NK-92 treated with Interleukin-12 subunit alpha and Interleukin-12 subunit beta, amount 100 ng/mL, for 24 hours (cell line): ENCODE data around the gene GALNT7.
"Not testable (repeated sequence)": the region's sequence is repeated elsewhere in the genome, so short reads cannot be mapped to it uniquely, and the experiment has no call there.

Source experiments
- DNase-seq: peaks from one replicate; lab custom pipeline; 2025; lab: John Stamatoyannopoulos, UW

Gene GALNT7

DNA sequence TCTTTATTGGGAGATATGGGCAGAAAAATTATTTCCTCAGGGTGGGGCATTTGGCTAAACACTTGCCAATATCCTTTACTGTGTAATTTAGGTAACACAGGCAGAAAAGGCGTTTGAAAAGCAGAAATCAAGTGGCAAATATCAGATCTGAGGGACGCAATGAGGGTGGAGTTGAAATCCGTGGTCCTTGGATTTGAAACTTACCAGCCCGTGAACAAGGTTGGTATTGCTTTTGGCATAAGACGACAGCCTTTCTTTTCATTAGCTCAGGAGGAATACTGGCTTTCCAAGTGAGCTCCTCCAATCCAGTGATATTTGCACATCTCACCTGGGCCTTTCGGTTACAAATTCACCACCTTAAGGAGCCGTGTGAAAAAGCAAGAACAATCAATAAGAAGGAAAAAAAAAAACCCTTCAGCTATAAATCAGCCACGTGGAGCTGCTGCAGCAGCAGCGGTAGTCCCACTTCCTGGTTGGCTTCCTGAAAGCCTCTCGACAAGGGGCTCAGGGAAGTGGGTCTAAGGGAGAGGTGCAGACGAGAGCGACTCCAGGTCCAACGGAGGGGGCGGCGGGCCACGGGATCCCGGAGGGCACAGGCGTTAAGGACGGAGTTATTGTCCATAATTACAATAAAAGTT, 734 bp upstream of the GALNT7 start:
- peak; percentile 30 for DNase-seq

DNA sequence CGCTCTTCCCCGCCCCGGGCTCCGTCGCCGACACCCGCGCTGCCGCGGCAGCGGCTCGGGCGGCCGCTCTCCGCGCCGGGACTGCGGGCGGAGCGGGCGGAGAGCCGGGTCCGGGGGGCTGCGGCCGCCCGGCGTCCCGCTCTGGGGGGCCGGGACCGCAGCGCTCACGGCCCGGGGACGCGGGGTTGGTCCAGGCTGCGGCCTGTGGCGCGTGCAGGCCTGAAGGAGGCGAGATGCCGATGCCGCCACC, 492 bp downstream of the GALNT7 start:
- DNase-seq = no peak

DNA sequence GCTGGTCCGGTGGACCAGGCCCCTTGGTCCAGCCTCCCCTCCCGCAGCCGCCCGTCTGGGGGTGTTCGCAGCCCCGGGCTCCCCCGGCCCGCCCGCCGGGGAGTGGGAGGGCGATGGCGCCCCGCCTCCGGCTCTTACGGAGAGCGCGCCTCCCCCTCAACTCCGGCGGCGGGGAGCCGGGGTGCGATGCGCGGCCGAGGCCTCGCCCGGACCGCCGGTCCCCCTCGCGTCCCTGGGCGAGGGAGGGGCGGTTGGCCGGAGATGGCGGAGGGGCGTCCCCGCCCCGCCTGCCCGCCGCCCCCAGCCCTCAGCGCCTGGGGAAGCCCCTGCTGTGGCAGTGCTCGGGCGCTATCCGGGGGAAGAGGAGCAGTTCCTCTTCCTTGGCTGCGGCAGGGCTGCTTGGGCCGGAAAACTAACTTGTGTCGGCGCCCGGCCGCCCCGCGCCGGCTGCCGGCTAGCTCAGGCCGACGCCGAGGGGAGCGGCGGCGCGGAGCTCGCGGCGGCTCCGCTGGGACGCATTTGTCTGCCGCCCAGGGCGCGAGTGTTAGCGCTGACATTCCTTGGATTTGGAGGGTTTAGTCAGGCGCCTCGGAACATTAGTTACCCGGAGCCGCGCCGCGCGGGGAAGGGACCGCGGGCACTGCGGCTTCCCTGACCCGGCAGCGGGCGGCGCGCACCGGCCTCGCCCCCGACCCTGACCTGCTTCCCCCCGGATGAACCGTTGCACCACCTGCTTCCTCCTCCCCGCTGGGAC, 994 bp downstream of the GALNT7 start:
- DNase-seq = peak; percentile 75

DNA sequence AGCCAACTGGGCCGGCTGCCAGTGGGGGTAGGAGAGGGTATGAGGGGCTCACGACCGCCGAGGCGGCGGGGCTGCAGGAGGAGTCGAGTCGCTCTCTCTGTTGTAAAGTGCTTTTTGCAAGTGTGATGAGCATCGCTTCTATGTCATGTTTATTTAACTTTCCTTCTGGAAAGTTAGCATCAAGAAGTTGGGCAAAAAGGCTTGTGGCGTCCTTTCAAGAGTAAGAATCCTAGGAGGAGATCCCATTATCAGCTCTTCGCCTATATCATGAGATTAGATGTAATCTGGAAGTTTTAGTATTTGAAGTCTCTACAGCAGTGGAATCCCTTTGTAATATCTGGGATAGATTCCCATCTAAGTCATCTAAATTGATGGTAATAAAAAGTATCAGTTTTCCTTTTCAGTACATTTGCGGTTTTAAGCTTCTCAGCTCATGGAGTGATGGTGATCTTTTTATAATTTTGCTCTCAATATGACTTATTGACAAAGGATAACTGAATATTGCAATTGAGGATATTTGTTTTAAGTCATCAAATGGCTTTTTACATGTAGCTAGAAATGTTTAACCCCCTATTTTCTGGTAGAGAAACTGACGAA, 1.7 kb downstream of the GALNT7 start:
- no peak for DNase-seq

DNA sequence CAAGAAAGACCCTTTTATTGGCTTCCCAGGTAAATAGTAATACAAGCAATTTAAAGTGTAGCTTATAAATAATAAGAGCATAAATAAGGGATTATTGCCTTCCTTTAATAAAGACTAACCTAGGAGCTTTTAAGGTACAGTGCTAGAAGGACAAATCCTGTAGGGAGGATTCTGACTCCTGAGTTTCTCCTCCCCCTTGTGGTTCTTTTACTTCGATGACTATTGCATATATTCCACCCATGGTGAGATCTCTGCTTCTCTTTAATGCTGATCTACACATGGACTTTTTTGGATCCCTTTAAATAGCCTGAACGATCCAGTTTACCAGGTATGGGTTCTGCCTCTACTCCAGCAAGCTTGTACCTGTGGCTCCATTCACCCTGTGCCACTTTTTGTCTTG, 2.5 kb downstream of the GALNT7 start:
- no peak for DNase-seq

DNA sequence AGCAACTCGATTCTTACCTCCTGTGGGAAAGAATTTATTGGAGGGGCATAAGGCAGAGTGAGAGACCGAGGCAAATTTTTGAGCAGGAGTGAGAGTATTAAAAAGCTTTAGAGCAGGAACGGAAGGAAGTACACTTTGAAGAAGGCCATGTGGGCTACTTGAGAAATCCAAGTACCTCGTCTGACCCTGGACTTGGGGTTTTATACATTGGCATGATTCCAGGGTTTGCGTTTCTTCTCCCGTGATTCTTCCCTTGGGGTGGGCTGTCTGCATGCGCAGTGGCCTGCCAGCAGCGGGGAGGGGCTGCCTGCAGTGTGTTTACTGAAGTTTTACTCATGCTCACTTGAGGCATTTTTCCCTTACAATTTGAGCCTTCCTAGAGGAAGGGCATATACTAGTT, 3.4 kb downstream of the GALNT7 start:
- DNase-seq = no peak

DNA sequence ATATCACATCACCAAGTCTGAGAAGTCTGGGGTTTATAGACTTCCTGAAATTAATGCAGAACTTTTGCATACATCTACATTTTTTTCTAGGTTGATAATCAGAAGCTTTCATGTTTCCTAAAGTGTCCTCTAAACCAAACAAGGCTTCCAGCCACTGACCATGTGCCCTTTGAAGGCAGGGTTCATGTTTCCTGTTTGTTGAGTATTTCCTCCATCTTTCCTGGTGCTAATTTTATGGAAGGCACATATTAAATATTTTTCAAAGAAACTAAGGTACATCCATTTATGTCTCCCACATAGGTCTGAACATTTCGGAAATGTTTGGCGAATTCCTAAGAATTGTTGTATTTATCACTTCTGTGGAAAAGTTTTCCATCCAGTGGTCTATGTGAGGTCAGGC, 5.6 kb downstream of the GALNT7 start:
- DNase-seq = no peak

DNA sequence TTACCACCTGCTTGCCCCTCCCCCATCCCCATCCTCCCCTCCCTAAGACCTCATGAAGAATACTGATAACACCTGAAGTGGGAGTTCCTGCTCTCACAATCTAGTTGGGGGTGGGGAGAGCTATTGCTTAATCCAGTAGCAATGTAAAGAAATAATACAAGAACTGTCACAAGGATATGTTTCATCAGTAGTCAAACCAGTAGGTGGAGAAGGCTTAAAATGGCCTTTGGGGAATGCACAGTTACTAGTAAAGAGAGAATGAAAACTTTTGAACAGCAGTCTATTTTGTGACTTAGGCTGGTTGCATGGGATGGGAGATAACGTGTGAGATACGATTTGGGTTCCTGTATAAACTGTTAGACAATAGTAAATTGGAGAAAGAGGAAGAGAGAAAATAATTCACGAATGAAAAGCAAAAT, 6.0 kb downstream of the GALNT7 start:
- DNase-seq = no peak

DNA sequence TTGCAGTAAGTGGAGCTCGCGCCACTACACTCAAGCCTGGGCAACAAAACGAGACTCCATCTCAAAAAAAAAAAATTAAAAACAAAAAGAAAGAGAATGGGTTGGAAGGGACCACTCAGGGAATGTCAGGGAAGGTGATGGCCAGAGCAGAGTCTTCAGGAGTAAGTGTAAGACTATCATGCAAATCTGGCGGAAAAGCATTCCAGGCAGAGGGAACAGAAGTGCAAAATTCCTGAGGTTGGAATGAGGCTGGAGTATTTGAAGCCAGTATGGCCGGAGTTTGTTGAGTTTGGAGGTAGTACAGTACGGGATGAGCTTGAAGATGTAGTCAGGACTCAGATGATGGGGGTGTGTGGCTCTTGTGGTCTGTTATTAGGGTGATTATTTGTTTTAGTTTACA, 7.4 kb downstream of the GALNT7 start:
- no peak for DNase-seq

DNA sequence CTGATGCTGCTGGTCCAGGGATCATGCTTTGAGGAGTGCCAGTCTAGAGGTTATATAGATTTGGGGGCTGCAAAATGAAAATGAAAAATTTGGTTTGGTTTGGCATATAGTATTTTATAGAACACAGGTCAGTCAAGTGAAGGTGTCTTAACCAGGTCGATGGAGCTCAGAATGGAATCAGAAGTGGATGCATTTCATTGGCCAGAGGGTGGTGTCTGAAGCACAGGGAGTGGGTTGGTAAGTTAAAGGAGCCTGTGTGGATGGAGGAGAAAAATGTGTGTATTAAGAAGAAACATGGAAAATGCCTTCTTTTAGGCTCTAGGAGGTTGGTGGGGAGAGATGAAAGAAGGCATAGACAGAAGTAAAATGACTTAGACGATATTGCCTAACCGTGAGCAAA, 8.6 kb downstream of the GALNT7 start:
- DNase-seq = no peak

DNA sequence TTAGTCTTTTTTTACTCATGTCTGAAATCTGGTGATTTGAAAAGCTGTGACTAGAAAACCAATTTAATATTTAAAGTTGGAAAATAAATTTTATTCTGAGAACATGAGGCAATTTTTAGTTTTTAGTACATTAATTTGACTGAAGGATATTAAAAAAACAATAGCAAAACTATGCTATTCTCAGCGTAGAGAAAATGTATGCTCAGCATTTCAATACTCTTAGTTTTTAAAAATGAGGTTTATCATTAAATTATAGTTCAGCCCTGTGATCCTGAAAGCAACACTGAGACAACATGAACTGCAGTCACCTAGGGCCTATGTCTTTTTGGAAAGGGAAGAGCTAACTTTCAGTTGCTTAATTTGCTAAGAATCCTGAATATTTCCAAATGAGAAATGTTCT, 9.5 kb downstream of the GALNT7 start:
- no peak for DNase-seq

DNA sequence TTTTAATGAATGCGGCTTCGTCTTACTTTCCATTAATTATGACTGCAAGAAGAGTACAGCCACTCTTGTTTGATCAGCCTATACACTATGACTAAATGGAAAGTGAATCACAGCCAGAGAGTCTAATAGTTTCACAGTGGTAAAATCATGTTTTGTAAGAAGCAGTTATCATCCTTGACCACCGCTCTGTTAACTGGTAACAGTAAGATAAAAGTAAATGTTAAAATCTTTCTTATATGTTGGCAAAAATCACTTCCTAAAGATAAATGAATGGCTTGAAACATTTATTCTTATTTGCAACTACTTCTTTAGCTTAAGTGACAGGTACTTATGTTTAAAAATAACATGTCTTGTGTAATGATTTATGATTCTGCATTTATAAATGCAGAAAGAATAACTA, 13.2 kb downstream of the GALNT7 start:
- no peak for DNase-seq

DNA sequence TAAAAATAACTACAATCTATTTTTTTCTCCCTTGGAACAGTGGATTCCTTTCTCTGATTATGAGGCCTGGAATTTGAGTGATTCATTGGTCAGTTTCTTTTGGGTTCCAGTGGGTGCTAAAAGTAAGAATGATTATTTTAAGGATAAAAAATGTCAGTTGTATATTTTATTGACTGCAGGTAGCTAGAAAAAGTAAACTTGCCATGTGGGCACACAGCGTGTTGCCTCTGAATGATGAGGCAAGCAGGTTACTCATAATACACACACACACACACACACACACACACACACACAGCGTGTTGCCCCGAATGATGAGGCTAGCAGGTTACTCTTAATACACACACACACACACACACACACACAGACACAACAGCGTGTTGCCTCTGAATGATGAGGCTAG, 13.8 kb downstream of the GALNT7 start:
- DNase-seq = no peak

DNA sequence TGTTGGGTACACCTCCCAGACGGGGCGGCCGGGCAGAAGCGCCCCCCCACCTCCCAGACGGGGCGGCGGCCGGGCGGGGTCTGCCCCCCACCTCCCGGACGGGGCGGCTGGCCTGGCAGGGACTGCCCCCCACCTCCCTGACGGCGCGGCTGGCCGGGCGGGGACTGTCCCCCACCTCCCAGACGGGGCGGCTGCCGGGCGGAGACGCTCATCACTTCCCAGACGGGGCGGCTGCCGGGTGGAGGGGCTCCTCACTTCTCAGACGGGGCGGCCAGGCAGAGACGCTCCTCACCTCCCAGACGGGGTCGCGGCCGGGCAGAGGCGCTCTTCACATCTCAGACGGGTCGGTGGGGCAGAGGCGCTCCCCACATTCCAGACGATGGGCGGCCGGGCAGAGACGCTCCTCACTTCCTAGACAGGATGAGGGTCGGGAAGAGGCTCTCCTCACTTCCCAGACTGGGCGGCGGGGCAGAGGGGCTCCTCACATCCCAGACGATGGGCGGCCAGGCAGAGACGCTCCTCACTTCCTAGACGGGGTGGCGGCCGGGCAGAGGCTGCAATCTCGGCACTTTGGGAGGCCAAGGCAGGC, 15.1 kb downstream of the GALNT7 start:
- DNase-seq = not testable (repeated sequence)

DNA sequence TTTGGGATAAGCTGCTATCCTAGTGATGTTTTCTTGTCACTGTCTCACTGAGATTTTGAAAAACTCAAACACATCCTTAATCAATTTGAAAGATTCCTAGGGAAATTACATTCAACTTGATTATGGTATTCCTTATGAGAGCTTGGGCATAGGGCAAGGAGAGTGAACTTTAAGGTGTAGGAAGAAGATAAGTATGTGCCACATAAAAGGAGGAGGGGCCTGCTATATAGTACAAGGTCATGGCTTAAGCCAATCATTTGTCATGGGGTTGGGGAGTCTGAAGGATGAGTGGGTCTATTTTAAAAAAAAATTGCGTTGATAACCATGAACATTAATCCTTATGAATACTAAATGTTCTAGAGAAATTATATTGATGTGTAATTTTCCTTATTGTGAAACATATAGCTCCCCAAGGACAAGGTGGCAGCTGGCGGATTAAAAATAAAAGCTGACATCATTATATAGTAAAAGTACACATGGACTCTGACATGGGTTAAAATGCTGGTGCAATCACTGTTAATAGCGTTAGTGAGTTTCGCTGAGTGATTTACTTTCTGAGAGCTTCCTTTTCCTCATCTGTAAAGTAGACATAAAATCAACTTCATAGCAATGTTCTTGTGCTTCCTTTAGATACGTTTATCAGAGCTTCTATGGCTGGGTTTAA, 17.4 kb downstream of the GALNT7 start:
- no peak for DNase-seq

DNA sequence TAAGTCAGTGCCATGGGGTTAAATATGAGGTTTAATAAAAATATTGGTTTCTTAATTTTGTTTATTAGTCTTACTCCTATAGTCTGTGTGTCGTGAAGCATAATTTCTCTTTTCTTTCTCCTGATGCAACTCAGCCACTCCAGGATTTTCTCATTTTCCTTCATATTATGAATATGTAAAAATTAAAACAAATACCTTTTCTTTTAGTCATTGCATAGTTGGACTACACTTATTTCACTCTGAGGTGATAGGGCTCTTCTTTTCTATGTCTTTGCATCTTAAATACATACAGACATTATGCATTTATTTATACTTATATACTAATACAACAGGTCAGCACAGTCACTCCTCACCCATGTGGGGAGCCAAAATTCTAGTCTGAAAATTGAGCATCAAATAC, 19.1 kb downstream of the GALNT7 start:
- no peak for DNase-seq

DNA sequence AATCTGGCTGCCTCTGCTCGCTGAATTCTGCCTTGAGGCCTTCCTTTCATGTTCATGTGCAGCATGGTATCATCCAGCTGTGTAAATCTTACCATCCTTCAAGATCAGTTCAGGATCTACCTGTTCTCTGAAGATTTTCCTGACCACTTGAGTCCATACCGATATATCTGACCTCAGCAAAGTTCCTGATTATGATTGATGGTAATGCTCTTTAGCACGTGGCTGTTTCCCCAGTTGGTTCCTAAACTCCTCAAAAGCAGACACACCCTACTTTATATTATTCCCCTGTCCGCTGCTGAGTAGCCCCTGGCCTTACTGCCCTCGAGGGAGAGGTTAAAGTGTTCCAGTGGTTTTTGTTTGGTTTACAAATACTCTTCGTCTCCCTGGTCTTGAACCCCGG, 20.0 kb downstream of the GALNT7 start:
- no peak for DNase-seq

DNA sequence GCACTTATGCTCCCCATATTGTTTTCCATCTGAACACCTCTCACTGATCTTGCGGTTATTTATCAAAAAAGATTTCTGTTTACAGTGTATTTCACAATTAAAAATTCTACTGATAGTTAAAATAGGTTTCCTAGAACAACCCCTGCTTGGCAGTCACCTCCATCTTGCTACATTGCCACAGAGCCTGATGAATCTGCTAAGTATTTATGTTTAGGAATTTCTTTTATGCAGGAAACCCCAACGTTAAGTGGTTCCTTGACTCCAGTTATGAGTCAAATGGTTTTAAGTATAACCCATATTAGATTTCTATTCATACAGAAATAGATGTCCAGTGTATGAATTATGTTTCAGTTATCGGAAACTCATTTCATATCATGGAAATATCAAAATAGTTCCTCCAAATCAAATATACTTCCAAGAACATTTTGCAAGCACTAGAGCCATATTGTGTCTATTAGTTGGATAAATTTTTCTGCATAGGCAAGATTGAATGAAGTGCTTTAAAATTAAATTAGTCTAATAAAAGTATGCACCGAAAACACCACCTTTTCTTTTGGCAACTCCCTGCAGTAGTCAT, 20.6 kb downstream of the GALNT7 start:
- no peak for DNase-seq

DNA sequence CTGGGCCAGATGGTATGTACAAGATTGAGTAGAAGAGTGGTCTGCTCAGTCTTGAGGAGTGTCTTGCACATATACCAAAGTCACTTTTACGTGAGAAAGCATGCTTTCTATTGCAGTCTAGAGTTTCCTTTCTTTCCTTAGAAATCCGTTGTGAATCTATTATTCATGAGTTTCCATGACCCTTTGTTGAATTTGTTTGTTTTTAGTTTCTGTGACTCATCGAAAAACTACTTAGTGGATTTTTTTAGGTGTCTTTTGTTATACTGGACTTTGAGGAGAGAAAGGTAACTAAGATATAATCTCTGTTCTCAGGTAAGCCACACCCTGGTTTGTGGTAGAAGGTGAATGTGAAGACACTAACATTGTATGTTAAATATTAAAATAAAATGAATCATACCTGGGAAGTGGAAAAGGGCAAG, 23.0 kb downstream of the GALNT7 start:
- no peak for DNase-seq

DNA sequence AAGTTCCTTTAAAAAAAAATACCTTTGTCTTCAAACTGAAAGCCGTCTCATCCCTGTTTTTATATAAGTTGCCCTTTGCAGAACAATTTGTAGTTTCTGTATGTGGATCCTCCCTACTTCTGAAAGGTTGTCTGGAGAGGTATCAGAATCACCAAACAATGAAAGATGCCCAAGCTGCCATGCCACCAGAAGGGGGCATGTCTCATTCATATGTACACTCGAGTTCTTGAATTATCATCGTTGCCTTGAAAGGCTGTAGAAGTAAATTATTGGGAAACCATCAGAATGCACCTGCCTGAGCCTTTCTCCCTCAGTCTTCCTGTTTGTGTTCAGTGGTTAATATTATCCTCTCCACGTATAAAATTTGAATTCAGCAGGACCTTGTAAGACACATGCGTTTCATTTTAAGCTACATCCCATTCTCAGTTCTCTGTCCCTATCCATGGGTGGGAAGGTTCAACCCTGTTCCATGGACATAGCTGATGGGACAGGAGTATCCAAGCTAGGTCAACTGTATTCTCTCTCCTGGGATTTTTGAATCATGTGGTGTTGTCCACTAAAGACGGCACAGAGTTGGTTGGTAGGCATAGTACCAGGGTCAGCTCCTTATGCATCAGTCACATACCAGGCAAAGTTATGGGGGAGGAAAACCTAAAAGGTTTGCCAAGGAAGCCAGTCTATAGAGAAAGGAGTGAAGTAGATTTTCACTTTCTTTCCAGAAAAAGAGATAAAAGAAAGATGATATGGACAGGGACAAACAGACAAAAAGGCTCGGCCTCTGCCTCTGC, 24.0 kb downstream of the GALNT7 start:
- DNase-seq = no peak

DNA sequence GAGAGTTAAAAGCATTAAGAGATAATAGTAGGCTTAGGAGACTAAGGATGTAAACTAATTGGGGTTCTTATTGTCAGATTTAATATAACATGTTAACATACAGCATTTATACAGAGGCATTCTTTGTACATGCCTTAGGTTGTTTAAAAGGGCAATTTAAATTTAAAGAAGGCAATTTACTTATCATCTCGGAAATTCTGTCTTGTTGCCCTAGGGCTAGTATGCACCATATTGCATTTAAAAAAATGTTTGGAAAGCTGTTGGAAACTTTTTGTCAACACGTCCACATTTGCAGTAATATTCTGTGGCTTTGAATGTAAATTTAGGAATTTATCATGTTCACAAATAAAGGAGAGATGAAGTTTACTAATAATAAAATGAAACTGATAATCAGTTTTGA, 25.5 kb downstream of the GALNT7 start:
- no peak for DNase-seq

DNA sequence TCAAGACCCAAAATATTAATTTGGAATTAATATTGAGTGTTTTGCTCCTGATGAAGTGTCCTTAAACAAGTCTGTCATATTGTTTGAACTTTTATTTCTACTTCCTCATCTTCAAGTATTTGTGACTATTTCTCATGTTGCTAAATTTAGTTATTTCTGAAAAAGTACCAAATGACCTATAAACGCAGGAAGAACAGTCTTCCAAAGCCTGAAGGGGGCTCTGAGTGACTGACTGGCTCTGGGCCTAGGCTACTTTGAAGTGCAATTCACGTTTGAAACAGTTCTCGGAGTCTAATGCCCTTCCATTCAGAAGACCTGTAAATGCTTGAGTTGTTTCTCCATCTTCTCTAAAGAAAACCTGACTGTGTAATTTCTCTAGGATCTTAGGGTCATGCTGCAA, 26.5 kb downstream of the GALNT7 start:
- no peak for DNase-seq
